Naive thymus-derived CD8-positive, alpha-beta T cell (primary cell): ENCODE data around the gene CRACR2B. TPM values are rescaled to one million over a fixed set of nuclear protein-coding genes. Genes with fewer than 3 reads are reported as not detected.
A peak's percentile ranks its signal among the peaks of the same experiment; 100 is the strongest.

Experiments
- ATAC-seq, 2 donors: fragments of 150-1000 bp; cut with Tn5 transposase in 1 of 2; sonication (Bioruptor Pico), chemical (Tn5 transposase) in 1 of 2; 1 replicate in 1 of 2; 2 replicates in 1 of 2; pipeline ENCODE4 v1.10.0; 2021; ENCODE audit warnings: mild to moderate bottlenecking in 2 of 2, moderate library complexity in 2 of 2
- POLR2A ChIA-PET: fragments of 350-600 bp; sonication (Branson Sonifier 250); formaldehyde crosslinking; loops from one replicate; lab custom pipeline; 2021; ENCODE audit warnings: antibody characterized with exemption; lab: Charles Lee
- DNase-seq, 10 donors: peaks; one replicate each; pipeline versions ENCODE4 v3.0.0 to v3.0.0-alpha.2; 2020 to 2022
- H3K27ac Mint-ChIP-seq, 10 donors: one replicate each; pipeline ENCODE4 v1.8.0; 2020 to 2022; ENCODE audit warnings: mild to moderate bottlenecking in 10 of 10, mixed read lengths in 10 of 10, moderate library complexity in 4 of 10, inconsistent platforms in 1 of 10
- H3K27me3 Mint-ChIP-seq, 5 donors: one replicate each; pipeline ENCODE4 v1.8.0; 2021 to 2022; ENCODE audit warnings: mixed read lengths in 5 of 5
- H3K36me3 Mint-ChIP-seq, 3 donors: one replicate each; pipeline ENCODE4 v1.8.0; 2020 to 2022; ENCODE audit warnings: mixed read lengths in 3 of 3, mild to moderate bottlenecking in 2 of 3, inconsistent platforms in 1 of 3
- H3K4me1 Mint-ChIP-seq, 4 donors: one replicate each; pipeline ENCODE4 v1.8.0; 2021 to 2022; ENCODE audit warnings: mixed read lengths in 4 of 4
- H3K4me3 Mint-ChIP-seq, 10 donors: one replicate each; pipeline ENCODE4 v1.8.0; 2020 to 2022; ENCODE audit warnings: mild to moderate bottlenecking in 10 of 10, mixed read lengths in 10 of 10, moderate library complexity in 6 of 10, inconsistent platforms in 1 of 10
- H3K9me3 Mint-ChIP-seq, 9 donors: one replicate each; pipeline ENCODE4 v1.8.0; 2020 to 2022; ENCODE audit warnings: mixed read lengths in 9 of 9, mild to moderate bottlenecking in 3 of 9, inconsistent platforms in 1 of 9, moderate library complexity in 1 of 9
- polyA plus RNA-seq, 3 donors: library from polyadenylated mRNA; unstranded; fragments of 300-500 nt; fragmentation: Illumina TruSeq; gene quantifications; one replicate each; pipeline ENCODE4 v1.2.3, GENCODE V29; 2021
- total RNA-seq, 8 experiments: library from RNA in 2 of 8; stranded (reverse) in 2 of 8; gene quantifications; one replicate each; pipeline ENCODE4 v1.2.3 and lab custom pipeline; 2021 to 2026

CRACR2B gene
- total and polyA plus RNA-seq, 5 experiments from 2014 or later = 0.18 to 0.85 (median 0.60) TPM; not detected in 2

GRCh38 chr11:815675-816432, 11.9 kb upstream of the CRACR2B start:
- DNase-seq (no peak), ATAC-seq (no peak)
- POLR2A ChIA-PET = interaction anchor here (0.6 to 5.7 kb wide), 3 partner anchors 11 to 37 kb away, joined by 3 to 67 read pairs (median 5); partner anchors contain the start of gene PIDD1
- no peaks in the 10 kb centered on the region for H3K27me3 Mint-ChIP-seq
- peaks cover 0 to 25% (median 2%) of the 10 kb centered on the region in 3 donors for H3K36me3 Mint-ChIP-seq
- H3K4me1 Mint-ChIP-seq = peaks cover 2 to 29% (median 22%) of the 10 kb centered on the region in 4 donors
- H3K9me3 Mint-ChIP-seq = no peaks in the 10 kb centered on the region
- no peak overlapping the region for H3K27ac Mint-ChIP-seq
- peak overlapping the region in 2 of 10 donors; percentile 19 to 62 for H3K4me3 Mint-ChIP-seq

GRCh38 chr11:816433-816779, 11.3 kb upstream of the CRACR2B start:
- Mint-ChIP-seq H3K27me3 (no peaks in the 10 kb centered on the region), H3K9me3 (no peaks in the 10 kb centered on the region), H3K36me3 (peaks cover 0 to 22% (median 2%) of the 10 kb centered on the region in 3 donors), H3K27ac (peak overlapping the region in 1 of 10 donors; percentile 33), H3K4me3 (peak overlapping the region in 2 of 10 donors; percentile 19 to 62), H3K4me1 (peaks cover 4 to 28% (median 22%) of the 10 kb centered on the region in 4 donors)
- POLR2A ChIA-PET = interaction anchor here (0.6 to 5.7 kb wide), 4 partner anchors 12 to 310 kb away, joined by 3 to 67 read pairs (median 4); partner anchors contain the start of genes PIDD1 and RNH1
- DNase-seq = no peak
- no peak for ATAC-seq

GRCh38 chr11:818396-819128, 9.2 kb upstream of the CRACR2B start, which contains the start of gene PNPLA2:
Gene PNPLA2 (plus strand): TSS chr11:818914. CDS start chr11:819719, 805 bp downstream.
- Mint-ChIP-seq H3K36me3 (peaks cover 0 to 21% (median 4%) of the 10 kb centered on the region in 3 donors), H3K4me1 (peaks cover 6 to 22% (median 20%) of the 10 kb centered on the region in 4 donors), H3K4me3 (peak within 1 kb of the TSS; percentile 78 to 92 (median 86)), H3K9me3 (no peaks in the 10 kb centered on the region), H3K27ac (peak within 1 kb of the TSS; percentile 57 to 95 (median 89)), H3K27me3 (peaks cover 0 to 2% (median 0%) of the 10 kb centered on the region in 5 donors)
- POLR2A ChIA-PET = interaction anchor here (0.8 to 6.0 kb wide), 20 partner anchors 7 to 611 kb away, joined by 3 to 127 read pairs (median 6); partner anchors contain the start of genes BET1L, CD151, CHID1 and CRACR2B
- ATAC-seq = no peak
- DNase-seq = no peak

GRCh38 chr11:819129-819931, 8.4 kb upstream of the CRACR2B start:
- DNase-seq = peak; percentile 87 to 98 (median 93)
- POLR2A ChIA-PET = interaction anchor here (0.6 to 6.0 kb wide), 25 partner anchors 8 to 612 kb away, joined by 3 to 127 read pairs (median 5); partner anchors contain the start of genes BET1L, CD151, CHID1 and CRACR2B
- ATAC-seq = peak; percentile 71 to 72
- Mint-ChIP-seq H3K4me1 (peaks cover 4 to 20% (median 20%) of the 10 kb centered on the region in 4 donors), H3K4me3 (peak overlapping the region; percentile 77 to 92 (median 86)), H3K9me3 (no peaks in the 10 kb centered on the region), H3K27ac (peak overlapping the region in 9 of 10 donors; percentile 57 to 95 (median 89)), H3K27me3 (peaks cover 0 to 2% (median 0%) of the 10 kb centered on the region in 5 donors), H3K36me3 (peaks cover 0 to 23% (median 4%) of the 10 kb centered on the region in 3 donors)

GRCh38 chr11:819943-820649, 7.6 kb upstream of the CRACR2B start:
- POLR2A ChIA-PET = interaction anchor here (0.6 to 6.0 kb wide), 17 partner anchors 9 to 613 kb away, joined by 3 to 127 read pairs (median 9); partner anchors contain the start of genes BET1L, CD151, CHID1 and CRACR2B
- DNase-seq (peak; percentile 92 to 97 (median 96)), ATAC-seq (peak; percentile 79 to 81)
- Mint-ChIP-seq H3K4me1 (peaks cover 4 to 22% (median 20%) of the 10 kb centered on the region in 4 donors), H3K36me3 (peaks cover 0 to 28% (median 10%) of the 10 kb centered on the region in 3 donors), H3K9me3 (no peaks in the 10 kb centered on the region), H3K4me3 (peak overlapping the region; percentile 79 to 92 (median 88)), H3K27me3 (peaks cover 0 to 5% (median 0%) of the 10 kb centered on the region in 5 donors), H3K27ac (peak overlapping the region; percentile 57 to 95 (median 89))

- DNase-seq (no peak), ATAC-seq (no peak)
- H3K4me3 Mint-ChIP-seq = peak overlapping the region; percentile 79 to 92 (median 88)
- H3K4me1 Mint-ChIP-seq = peaks cover 4 to 23% (median 20%) of the 10 kb centered on the region in 4 donors
- H3K9me3 Mint-ChIP-seq = no peaks in the 10 kb centered on the region
- POLR2A ChIA-PET = interaction anchor here (1.0 to 6.0 kb wide), 11 partner anchors 10 to 125 kb away, joined by 3 to 127 read pairs (median 24); partner anchors contain the start of genes CD151, CHID1, CRACR2B and GATD1
- H3K36me3 Mint-ChIP-seq = peaks cover 0 to 34% (median 12%) of the 10 kb centered on the region in 3 donors
- peak overlapping the region in 7 of 10 donors; percentile 62 to 92 (median 77) for H3K27ac Mint-ChIP-seq
- H3K27me3 Mint-ChIP-seq = peaks cover 0 to 9% (median 0%) of the 10 kb centered on the region in 5 donors
These were observed 6.8 kb upstream of the CRACR2B start for GRCh38 chr11:820655-821511.

GRCh38 chr11:821512-822371, 6.0 kb upstream of the CRACR2B start:
- peak overlapping the region in 3 of 10 donors; percentile 4 to 43 (median 14) for H3K27ac Mint-ChIP-seq
- ATAC-seq (no peak), DNase-seq (no peak)
- peak overlapping the region in 9 of 10 donors; percentile 44 to 92 (median 87) for H3K4me3 Mint-ChIP-seq
- peaks cover 4 to 28% (median 23%) of the 10 kb centered on the region in 4 donors for H3K4me1 Mint-ChIP-seq
- POLR2A ChIA-PET = interaction anchor here (1.5 to 6.0 kb wide), 6 partner anchors 11 to 21 kb away, joined by 8 to 127 read pairs (median 74); partner anchors contain the start of genes CD151, CRACR2B, PIDD1 and POLR2L
- H3K36me3 Mint-ChIP-seq = peaks cover 0 to 34% (median 12%) of the 10 kb centered on the region in 3 donors
- H3K27me3 Mint-ChIP-seq = peaks cover 0 to 14% (median 0%) of the 10 kb centered on the region in 5 donors
- H3K9me3 Mint-ChIP-seq = no peaks in the 10 kb centered on the region

- DNase-seq = no peak
- H3K27me3 Mint-ChIP-seq = peaks cover 0 to 26% (median 11%) of the 10 kb centered on the region in 5 donors
- H3K27ac Mint-ChIP-seq = peak overlapping the region in 1 of 10 donors; percentile 62
- H3K36me3 Mint-ChIP-seq = peaks cover 0 to 34% (median 12%) of the 10 kb centered on the region in 3 donors
- peaks cover 7 to 36% (median 34%) of the 10 kb centered on the region in 4 donors for H3K4me1 Mint-ChIP-seq
- POLR2A ChIA-PET = interaction anchor here (0.7 to 6.0 kb wide), 6 partner anchors 9 to 194 kb away, joined by 3 to 127 read pairs (median 6); partner anchors contain the start of genes CD151, CRACR2B and RPLP2
- H3K4me3 Mint-ChIP-seq = no peak overlapping the region
- H3K9me3 Mint-ChIP-seq = no peaks in the 10 kb centered on the region
- ATAC-seq = no peak
These were observed 4.1 kb upstream of the CRACR2B start for GRCh38 chr11:823441-824291.
